ENCODE results near the gene GHDC.
"Not testable (repeated sequence)": the region's sequence is repeated elsewhere in the genome, so short reads cannot be mapped to it uniquely, and the experiment has no call there.

The GHDC gene

DNA sequence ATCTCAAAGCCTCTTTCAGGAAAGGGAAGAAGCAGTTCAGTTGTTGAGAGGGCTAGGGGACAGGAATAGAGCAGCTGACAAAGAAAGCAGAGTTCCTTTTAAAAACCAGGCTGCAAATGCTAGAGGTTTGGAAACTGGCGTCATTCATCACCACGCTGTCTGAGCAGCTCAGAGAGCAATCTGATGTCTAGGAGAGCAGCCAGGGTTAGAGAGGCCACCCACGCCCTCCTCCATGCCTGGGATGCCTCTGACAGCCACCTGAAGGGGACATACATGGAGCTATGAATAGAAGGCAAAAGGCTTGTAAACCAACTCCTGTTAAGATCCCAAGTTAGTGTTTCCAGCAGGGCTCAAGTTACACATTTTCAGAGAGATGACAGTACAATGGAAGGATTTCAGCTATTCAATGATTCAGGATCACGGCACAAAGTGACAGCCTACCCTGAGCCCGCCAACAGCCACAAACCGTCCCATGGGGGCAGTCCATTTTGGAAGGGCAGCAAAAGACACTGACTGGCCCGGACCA lies 51.9 kb downstream of the GHDC start:
- no peak for DNase-seq

DNA sequence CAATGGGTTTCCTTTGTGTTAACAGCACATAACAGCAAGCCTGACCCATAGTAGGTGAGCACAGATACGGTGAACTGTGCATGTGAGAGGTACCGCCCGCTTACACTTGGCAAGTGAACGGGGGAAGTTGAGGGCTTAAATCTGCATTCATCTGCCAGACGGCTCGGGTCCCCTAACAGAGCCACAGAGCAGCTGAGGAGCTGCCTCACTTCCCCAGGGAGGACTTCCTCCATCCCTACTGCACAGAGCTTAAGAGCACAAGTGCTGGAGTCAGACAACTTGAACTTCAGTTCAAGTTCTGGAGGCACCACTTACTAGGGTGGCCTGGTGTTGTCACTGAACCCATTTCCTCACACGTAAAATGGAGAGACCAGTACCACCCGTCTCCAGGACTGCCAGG lies 52.9 kb downstream of the GHDC start:
- DNase-seq = no peak

DNA sequence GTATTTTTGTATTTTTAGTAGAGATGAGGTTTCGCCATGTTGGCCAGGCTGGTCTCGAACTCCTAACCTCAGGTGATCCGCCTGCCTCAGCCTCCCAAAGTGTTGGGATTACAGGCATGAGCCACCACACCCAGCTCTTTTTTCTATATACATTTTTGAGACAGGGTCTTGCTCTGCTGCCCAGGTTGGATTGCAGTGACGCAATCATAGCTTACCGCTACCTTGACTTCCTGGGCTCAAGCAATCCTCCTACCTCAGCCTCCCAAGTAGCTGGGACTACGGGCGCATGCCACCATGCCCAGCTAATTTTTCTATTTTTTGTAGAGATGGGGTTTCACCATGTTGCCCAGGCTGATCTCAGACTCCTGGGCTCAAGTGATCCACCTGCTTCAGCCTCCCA lies 53.6 kb downstream of the GHDC start:
- DNase-seq = not testable (repeated sequence)
